ENCODE data around the gene MAGI2. TPM values are rescaled to one million over a fixed set of nuclear protein-coding genes. Genes with fewer than 3 reads are reported as not detected.

The MAGI2 gene
- total RNA-seq, 3 donors from 2014 or later (not counting 1 experiment from before 2014, with no cell fraction given) = 0.09 to 0.48 (median 0.27) TPM

- no peaks in the 10 kb centered on the region for H3K9me3 ChIP-seq (ENCODE audit: control insufficient read depth, insufficient read depth, low read length)
- no peak for TF ChIP-seq CTCF (IDR thresholded peaks at IDR 0.05)
- WGBS (ENCODE audit: insufficient coverage) = no CpG with 5 or more reads among the region's 2 CpGs
- H3K4me3 ChIP-seq (ENCODE audit: low read length) = no peak overlapping the region
- no peaks in the 10 kb centered on the region for H3K4me1 ChIP-seq (ENCODE audit: control insufficient read depth, insufficient read depth, low read length)
- H3K36me3 Mint-ChIP-seq = no peaks in the 10 kb centered on the region
- H3K36me3 ChIP-seq (ENCODE audit: control insufficient read depth, insufficient read depth, low read length) = no peaks in the 10 kb centered on the region
- H3K4me1 Mint-ChIP-seq = no peaks in the 10 kb centered on the region
- ATAC-seq (no peak), DNase-seq (no peak)
- H3K27me3 Mint-ChIP-seq (ENCODE audit: low read depth in 2 of 2) = no peaks in the 10 kb centered on the region
- no peak overlapping the region for H3K27ac ChIP-seq (ENCODE audit: low read length)
- H3K4me3 Mint-ChIP-seq = no peak overlapping the region
- peaks cover 5% of the 10 kb centered on the region in 2 donors for H3K9me3 Mint-ChIP-seq
- intact Hi-C loops (cut with micrococcal nuclease) = no loop called here
- no peaks in the 10 kb centered on the region for H3K27me3 ChIP-seq (ENCODE audit: control insufficient read depth, insufficient read depth, low read length)
- no peak overlapping the region for H3K27ac Mint-ChIP-seq
Measured at GRCh38 chr7:78261302-78261701, 1192.2 kb downstream of the MAGI2 start.

GRCh38 chr7:78260826-78261225 is 1192.6 kb downstream of the MAGI2 start:
- Mint-ChIP-seq H3K36me3 (no peaks in the 10 kb centered on the region), H3K4me3 (no peak overlapping the region), H3K27me3 (ENCODE audit: low read depth in 2 of 2) (no peaks in the 10 kb centered on the region), H3K27ac (no peak overlapping the region), H3K9me3 (peaks cover 5% of the 10 kb centered on the region in 2 donors), H3K4me1 (no peaks in the 10 kb centered on the region)
- no peak for TF ChIP-seq CTCF (IDR thresholded peaks at IDR 0.05)
- Histone ChIP-seq H3K9me3 (ENCODE audit: control insufficient read depth, insufficient read depth, low read length) (no peaks in the 10 kb centered on the region), H3K36me3 (ENCODE audit: control insufficient read depth, insufficient read depth, low read length) (no peaks in the 10 kb centered on the region), H3K27ac (ENCODE audit: low read length) (no peak overlapping the region), H3K4me3 (ENCODE audit: low read length) (no peak overlapping the region), H3K27me3 (ENCODE audit: control insufficient read depth, insufficient read depth, low read length) (no peaks in the 10 kb centered on the region), H3K4me1 (ENCODE audit: control insufficient read depth, insufficient read depth, low read length) (no peaks in the 10 kb centered on the region)
- ATAC-seq = no peak
- no peak for DNase-seq
- WGBS (ENCODE audit: insufficient coverage) = 83% methylated on average over 1 of the region's 1 CpG
- intact Hi-C loops (cut with micrococcal nuclease) = no loop called here

GRCh38 chr7:78254726-78255055 is 1198.8 kb downstream of the MAGI2 start:
- Histone ChIP-seq H3K27ac (ENCODE audit: low read length) (no peak overlapping the region), H3K27me3 (ENCODE audit: control insufficient read depth, insufficient read depth, low read length) (no peaks in the 10 kb centered on the region), H3K9me3 (ENCODE audit: control insufficient read depth, insufficient read depth, low read length) (no peaks in the 10 kb centered on the region), H3K36me3 (ENCODE audit: control insufficient read depth, insufficient read depth, low read length) (no peaks in the 10 kb centered on the region), H3K4me3 (ENCODE audit: low read length) (no peak overlapping the region), H3K4me1 (ENCODE audit: control insufficient read depth, insufficient read depth, low read length) (no peaks in the 10 kb centered on the region)
- no peaks in the 10 kb centered on the region for H3K27me3 Mint-ChIP-seq (ENCODE audit: low read depth in 2 of 2)
- no peak for TF ChIP-seq CTCF (IDR thresholded peaks at IDR 0.05)
- no peak overlapping the region for H3K4me3 Mint-ChIP-seq
- H3K27ac Mint-ChIP-seq = no peak overlapping the region
- 81% methylated on average over 3 of the region's 3 CpGs for WGBS (ENCODE audit: insufficient coverage)
- H3K36me3 Mint-ChIP-seq = no peaks in the 10 kb centered on the region
- H3K9me3 Mint-ChIP-seq = peaks cover 0 to 2% of the 10 kb centered on the region in 2 donors
- H3K4me1 Mint-ChIP-seq = no peaks in the 10 kb centered on the region
- DNase-seq (no peak), ATAC-seq (no peak)
- intact Hi-C loops (cut with micrococcal nuclease) = no loop called here

GRCh38 chr7:78253850-78254725 is 1199.4 kb downstream of the MAGI2 start:
- Histone ChIP-seq H3K4me3 (ENCODE audit: low read length) (no peak overlapping the region), H3K36me3 (ENCODE audit: control insufficient read depth, insufficient read depth, low read length) (no peaks in the 10 kb centered on the region), H3K9me3 (ENCODE audit: control insufficient read depth, insufficient read depth, low read length) (no peaks in the 10 kb centered on the region), H3K27ac (ENCODE audit: low read length) (no peak overlapping the region), H3K4me1 (ENCODE audit: control insufficient read depth, insufficient read depth, low read length) (no peaks in the 10 kb centered on the region), H3K27me3 (ENCODE audit: control insufficient read depth, insufficient read depth, low read length) (no peaks in the 10 kb centered on the region)
- no peak for TF ChIP-seq CTCF (IDR thresholded peaks at IDR 0.05)
- no peak for DNase-seq
- H3K4me1 Mint-ChIP-seq = no peaks in the 10 kb centered on the region
- intact Hi-C loops (cut with micrococcal nuclease) = no loop called here
- WGBS (ENCODE audit: insufficient coverage) = 85% methylated on average over 3 of the region's 4 CpGs
- no peak overlapping the region for H3K4me3 Mint-ChIP-seq
- no peak for ATAC-seq
- H3K9me3 Mint-ChIP-seq = peaks cover 0 to 2% of the 10 kb centered on the region in 2 donors
- H3K27ac Mint-ChIP-seq = no peak overlapping the region
- no peaks in the 10 kb centered on the region for H3K36me3 Mint-ChIP-seq
- no peaks in the 10 kb centered on the region for H3K27me3 Mint-ChIP-seq (ENCODE audit: low read depth in 2 of 2)

Measured in natural killer cell (primary cell).